Neuronal stem cell (in vitro differentiated cells): ENCODE results near the gene CRYGS.

Experiments used
- DNase-seq: peaks from one replicate; pipeline ENCODE4 v3.0.0-alpha.2; 2013; ENCODE audit warnings: low spot score
- H2AFZ ChIP-seq: one replicate; pipeline ENCODE4 v1.6.1; 2013; ENCODE audit warnings: mild to moderate bottlenecking, low read length, inconsistent platforms
- H2AK5ac ChIP-seq: 2 replicates; pipeline ENCODE4 v1.6.1; 2013; ENCODE audit warnings: low read depth, mild to moderate bottlenecking, inconsistent platforms, low read length, moderate library complexity, mixed read lengths
- H2BK120ac ChIP-seq: 2 replicates; pipeline ENCODE4 v1.6.1; 2013; ENCODE audit warnings: low read depth, mild to moderate bottlenecking, inconsistent platforms, low read length, moderate library complexity, mixed read lengths
- H2BK12ac ChIP-seq: one replicate; pipeline ENCODE4 v1.6.1; 2013; ENCODE audit warnings: low read length, inconsistent platforms
- H2BK15ac ChIP-seq: 2 replicates; pipeline ENCODE4 v1.6.1; 2013; ENCODE audit warnings: mild to moderate bottlenecking, low read length, inconsistent platforms, mixed read lengths
- H2BK5ac ChIP-seq: one replicate; pipeline ENCODE4 v1.6.1; 2013; ENCODE audit warnings: inconsistent platforms, mild to moderate bottlenecking, low read length, moderate library complexity
- H3K14ac ChIP-seq: one replicate; pipeline ENCODE4 v1.6.1; 2013; ENCODE audit warnings: low read length, inconsistent platforms
- H3K18ac ChIP-seq: 2 replicates; pipeline ENCODE4 v1.6.1; 2013; ENCODE audit warnings: low read length, inconsistent platforms
- H3K23ac ChIP-seq: 2 replicates; pipeline ENCODE4 v1.6.1; 2013; ENCODE audit warnings: low read depth, mild to moderate bottlenecking, mixed read lengths, low read length, inconsistent platforms; ENCODE audit not compliant: poor library complexity
- H3K27ac ChIP-seq: replicated peaks from 3 replicates; pipeline ENCODE4 v1.5.1; 2013; ENCODE audit warnings: low read length, inconsistent platforms
- H3K27me3 ChIP-seq, 3 experiments: 2 replicates each; pipeline ENCODE4 v1.6.1; 2013; ENCODE audit warnings: low read length in 3 of 3, mild to moderate bottlenecking in 2 of 3, inconsistent platforms in 1 of 3, low read depth in 1 of 3, mixed read lengths in 1 of 3, moderate library complexity in 1 of 3; ENCODE audit not compliant: control insufficient read depth in 3 of 3, insufficient read depth in 3 of 3
- H3K36me3 ChIP-seq, 2 donors: replicated peaks in 1 of 2; 2 replicates each; pipeline ENCODE4 v1.6.1; 2013; ENCODE audit warnings: low read length in 2 of 2; ENCODE audit not compliant: control insufficient read depth in 2 of 2, insufficient read depth in 2 of 2
- H3K4ac ChIP-seq: 2 replicates; pipeline ENCODE4 v1.6.1; 2013; ENCODE audit warnings: inconsistent platforms, mild to moderate bottlenecking, low read length, moderate library complexity
- H3K4me1 ChIP-seq, 2 donors: 1 replicate in 1 of 2; 2 replicates in 1 of 2; pipeline ENCODE4 v1.6.1; 2013; ENCODE audit warnings: low read length in 2 of 2, low read depth in 1 of 2; ENCODE audit not compliant: control insufficient read depth in 2 of 2, insufficient read depth in 1 of 2
- H3K4me2 ChIP-seq: one replicate; pipeline ENCODE4 v1.6.1; 2013; ENCODE audit warnings: mild to moderate bottlenecking, low read length, inconsistent platforms; ENCODE audit not compliant: insufficient read depth, poor library complexity, severe bottlenecking
- H3K4me3 ChIP-seq, 2 donors: 2 replicates each; pipeline ENCODE4 v1.5.1; 2013; ENCODE audit warnings: low read length in 2 of 2, mild to moderate bottlenecking in 2 of 2, inconsistent platforms in 1 of 2, moderate library complexity in 1 of 2
- H3K79me1 ChIP-seq: one replicate; pipeline ENCODE4 v1.6.1; 2013; ENCODE audit warnings: low read depth, mild to moderate bottlenecking, inconsistent platforms, low read length, moderate library complexity
- H3K9ac ChIP-seq: one replicate; pipeline ENCODE4 v1.6.1; 2013; ENCODE audit warnings: mild to moderate bottlenecking, low read depth, low read length, inconsistent platforms; ENCODE audit not compliant: poor library complexity
- H3K9me3 ChIP-seq, 2 donors: replicated peaks in 1 of 2; 2 replicates each; pipeline versions ENCODE3 to v1.6.1; 2013; ENCODE audit warnings: low read length in 2 of 2, mild to moderate bottlenecking in 2 of 2, inconsistent platforms in 1 of 2, low read depth in 1 of 2, mixed read lengths in 1 of 2, moderate library complexity in 1 of 2; ENCODE audit not compliant: control insufficient read depth in 2 of 2, insufficient read depth in 1 of 2
- H4K8ac ChIP-seq: one replicate; pipeline ENCODE4 v1.6.1; 2013; ENCODE audit warnings: low read depth, mild to moderate bottlenecking, inconsistent platforms, low read length, moderate library complexity
- H4K91ac ChIP-seq: one replicate; pipeline ENCODE4 v1.6.1; 2013; ENCODE audit warnings: low read length, low read depth, mild to moderate bottlenecking, inconsistent platforms; ENCODE audit not compliant: poor library complexity
- WGBS, 2 donors: extraction: QIAGEN DNeasy Blood & Tissue Kit; methylation state at CpG; one replicate each; pipeline ENCODE4 v1.1.7; 2013; ENCODE audit warnings: missing lambda C conversion rate in 2 of 2, mixed read lengths in 1 of 2; ENCODE audit not compliant: insufficient read length in 2 of 2, insufficient replicate concordance in 1 of 2; ENCODE audit errors: extremely low coverage in 2 of 2; 5-methylcytosine and 5-hydroxymethylcytosine counted together

Gene CRYGS

GRCh38 chr3:186514296-186515002 is 29.7 kb downstream of the CRYGS start:
- Histone ChIP-seq H3K18ac (no peak overlapping the region), H3K9me3 (no peaks in the 10 kb centered on the region), H3K9ac (no peak overlapping the region), H4K8ac (no peak overlapping the region), H3K4me2 (no peak overlapping the region), H2BK120ac (no peak overlapping the region), H2AK5ac (no peak overlapping the region), H2BK15ac (peak overlapping the region; percentile 16), H4K91ac (no peak overlapping the region), H2AFZ (no peak overlapping the region), H3K4ac (no peak overlapping the region), H3K36me3 (no peaks in the 10 kb centered on the region), H3K14ac (no peak overlapping the region), H2BK5ac (no peak overlapping the region), H3K27ac (no peak overlapping the region), H3K23ac (no peak overlapping the region), H2BK12ac (no peak overlapping the region), H3K27me3 (peaks cover 0 to 28% (median 0%) of the 10 kb centered on the region in 3 experiments), H3K4me1 (peaks cover 7 to 8% of the 10 kb centered on the region in 2 donors), H3K79me1 (no peaks in the 10 kb centered on the region), H3K4me3 (no peak overlapping the region)
- DNase-seq: no peak
- WGBS, 2 donors: no CpG with 5 or more reads among the region's 3 CpGs

- Histone ChIP-seq H2AFZ (no peak overlapping the region), H3K14ac (no peak overlapping the region), H3K4me1 (peaks cover 7% of the 10 kb centered on the region in 2 donors), H2BK5ac (no peak overlapping the region), H4K8ac (no peak overlapping the region), H3K4ac (no peak overlapping the region), H2BK12ac (no peak overlapping the region), H3K36me3 (no peaks in the 10 kb centered on the region), H3K79me1 (no peaks in the 10 kb centered on the region), H3K9me3 (no peaks in the 10 kb centered on the region), H2BK15ac (no peak overlapping the region), H3K9ac (no peak overlapping the region), H3K4me3 (no peak overlapping the region), H3K27ac (no peak overlapping the region), H3K4me2 (no peak overlapping the region), H3K27me3 (peaks cover 0 to 23% (median 0%) of the 10 kb centered on the region in 3 experiments), H2AK5ac (no peak overlapping the region), H3K18ac (no peak overlapping the region), H3K23ac (no peak overlapping the region), H4K91ac (no peak overlapping the region), H2BK120ac (no peak overlapping the region)
- no peak for DNase-seq
- WGBS, 2 donors: no CpG with 5 or more reads among the region's 5 CpGs
Measured at GRCh38 chr3:186513386-186513785, 30.8 kb downstream of the CRYGS start.

- Histone ChIP-seq H3K4me2 (no peak overlapping the region), H3K14ac (no peak overlapping the region), H3K36me3 (no peaks in the 10 kb centered on the region), H2BK120ac (no peak overlapping the region), H3K9me3 (no peaks in the 10 kb centered on the region), H3K4ac (no peak overlapping the region), H2BK12ac (no peak overlapping the region), H3K79me1 (no peaks in the 10 kb centered on the region), H3K4me3 (no peak overlapping the region), H3K27ac (no peak overlapping the region), H2AFZ (peak overlapping the region; percentile 4), H3K18ac (peak overlapping the region; percentile 87), H3K4me1 (peaks cover 5 to 7% of the 10 kb centered on the region in 2 donors), H2AK5ac (no peak overlapping the region), H4K91ac (no peak overlapping the region), H2BK5ac (no peak overlapping the region), H3K23ac (no peak overlapping the region), H4K8ac (no peak overlapping the region), H3K27me3 (peaks cover 0 to 18% (median 0%) of the 10 kb centered on the region in 3 experiments), H2BK15ac (no peak overlapping the region), H3K9ac (no peak overlapping the region)
- DNase-seq: no peak
- no CpG with 5 or more reads among the region's 9 CpGs for WGBS, 2 donors
Measured at GRCh38 chr3:186512570-186513302, 31.4 kb downstream of the CRYGS start.

- H2BK15ac ChIP-seq: no peak overlapping the region
- no peak overlapping the region for H3K27ac ChIP-seq
- no peak overlapping the region for H2BK12ac ChIP-seq
- no peaks in the 10 kb centered on the region for H3K79me1 ChIP-seq
- no peak overlapping the region for H2AFZ ChIP-seq
- no peaks in the 10 kb centered on the region for H3K9me3 ChIP-seq
- no peak overlapping the region for H3K4ac ChIP-seq
- peaks cover 0 to 16% (median 0%) of the 10 kb centered on the region in 3 experiments for H3K27me3 ChIP-seq
- no peak overlapping the region for H4K91ac ChIP-seq
- no CpG with 5 or more reads among the region's 5 CpGs for WGBS, 2 donors
- no peak overlapping the region for H4K8ac ChIP-seq
- H2BK120ac ChIP-seq: no peak overlapping the region
- H2BK5ac ChIP-seq: no peak overlapping the region
- no peak overlapping the region for H3K4me2 ChIP-seq
- no peak for DNase-seq
- H3K9ac ChIP-seq: no peak overlapping the region
- no peak overlapping the region for H3K4me3 ChIP-seq
- H3K14ac ChIP-seq: no peak overlapping the region
- peaks cover 5 to 7% of the 10 kb centered on the region in 2 donors for H3K4me1 ChIP-seq
- no peaks in the 10 kb centered on the region for H3K36me3 ChIP-seq
- no peak overlapping the region for H3K23ac ChIP-seq
- H3K18ac ChIP-seq: peak overlapping the region; percentile 20
- no peak overlapping the region for H2AK5ac ChIP-seq
Measured at GRCh38 chr3:186511702-186512101, 32.5 kb downstream of the CRYGS start.
